ENCODE results near the gene DIO3. TPM values are rescaled to one million over a fixed set of nuclear protein-coding genes. Genes with fewer than 3 reads are reported as not detected.

Gene DIO3
- total and polyA plus RNA-seq, 4 donors = 0.91 to 7.1 (median 1.4) TPM

DNA sequence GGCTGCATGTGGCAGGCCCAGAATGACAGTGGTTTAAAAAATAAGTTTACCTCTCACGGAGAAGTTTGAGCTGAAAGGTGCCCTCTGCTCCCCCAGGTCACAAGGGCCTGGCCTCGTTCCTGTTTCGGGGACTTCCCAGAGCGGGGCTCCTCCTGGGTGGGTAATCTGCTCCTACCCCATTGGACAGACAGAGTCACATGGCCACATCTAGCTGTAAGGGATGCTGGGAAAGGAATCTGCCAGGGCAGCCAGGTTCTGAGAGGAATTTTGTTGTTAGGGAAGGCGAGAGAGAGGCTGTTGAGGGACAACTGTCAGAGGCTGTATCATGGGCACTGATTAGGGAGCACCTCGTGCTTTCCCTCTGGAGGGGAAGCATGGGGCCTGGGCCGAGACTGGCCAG is 24.0 kb upstream of the DIO3 start:
- Histone ChIP-seq H3K27me3 (ENCODE audit: control insufficient read depth in 3 of 3, insufficient read depth in 3 of 3, low read length in 2 of 3) (peaks cover 0 to 3% (median 0%) of the 10 kb centered on the region in 3 donors), H3K4me1 (ENCODE audit: control insufficient read depth in 5 of 5, insufficient read depth in 5 of 5, low read length in 5 of 5) (peaks cover 0 to 4% (median 0%) of the 10 kb centered on the region in 5 donors), H3K27ac (ENCODE audit: low read depth in 1 of 2, low read length in 1 of 2) (no peak overlapping the region), H3K36me3 (ENCODE audit: control insufficient read depth in 4 of 4, insufficient read depth in 4 of 4, low read length in 4 of 4) (no peaks in the 10 kb centered on the region), H3K9ac (ENCODE audit: insufficient read depth in 1 of 2, low read length in 2 of 2) (no peak overlapping the region), H3K4me3 (no peak overlapping the region), H3K9me3 (ENCODE audit: control insufficient read depth in 4 of 4, insufficient read depth in 3 of 4, low read length in 3 of 4) (no peaks in the 10 kb centered on the region)
- 94% methylated on average over 7 of the region's 7 CpGs for WGBS, 2 donors
- DNase-seq (no peak), ATAC-seq (ENCODE audit: insufficient read depth, low FRiP score) (no peak)
- TF ChIP-seq, protein P1, sequence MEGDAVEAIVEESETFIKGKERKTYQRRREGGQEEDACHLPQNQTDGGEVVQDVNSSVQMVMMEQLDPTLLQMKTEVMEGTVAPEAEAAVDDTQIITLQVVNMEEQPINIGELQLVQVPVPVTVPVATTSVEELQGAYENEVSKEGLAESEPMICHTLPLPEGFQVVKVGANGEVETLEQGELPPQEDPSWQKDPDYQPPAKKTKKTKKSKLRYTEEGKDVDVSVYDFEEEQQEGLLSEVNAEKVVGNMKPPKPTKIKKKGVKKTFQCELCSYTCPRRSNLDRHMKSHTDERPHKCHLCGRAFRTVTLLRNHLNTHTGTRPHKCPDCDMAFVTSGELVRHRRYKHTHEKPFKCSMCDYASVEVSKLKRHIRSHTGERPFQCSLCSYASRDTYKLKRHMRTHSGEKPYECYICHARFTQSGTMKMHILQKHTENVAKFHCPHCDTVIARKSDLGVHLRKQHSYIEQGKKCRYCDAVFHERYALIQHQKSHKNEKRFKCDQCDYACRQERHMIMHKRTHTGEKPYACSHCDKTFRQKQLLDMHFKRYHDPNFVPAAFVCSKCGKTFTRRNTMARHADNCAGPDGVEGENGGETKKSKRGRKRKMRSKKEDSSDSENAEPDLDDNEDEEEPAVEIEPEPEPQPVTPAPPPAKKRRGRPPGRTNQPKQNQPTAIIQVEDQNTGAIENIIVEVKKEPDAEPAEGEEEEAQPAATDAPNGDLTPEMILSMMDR (IDR thresholded peaks at IDR 0.05; ENCODE audit: control extremely low read depth, extremely low read depth) = no peak

DNA sequence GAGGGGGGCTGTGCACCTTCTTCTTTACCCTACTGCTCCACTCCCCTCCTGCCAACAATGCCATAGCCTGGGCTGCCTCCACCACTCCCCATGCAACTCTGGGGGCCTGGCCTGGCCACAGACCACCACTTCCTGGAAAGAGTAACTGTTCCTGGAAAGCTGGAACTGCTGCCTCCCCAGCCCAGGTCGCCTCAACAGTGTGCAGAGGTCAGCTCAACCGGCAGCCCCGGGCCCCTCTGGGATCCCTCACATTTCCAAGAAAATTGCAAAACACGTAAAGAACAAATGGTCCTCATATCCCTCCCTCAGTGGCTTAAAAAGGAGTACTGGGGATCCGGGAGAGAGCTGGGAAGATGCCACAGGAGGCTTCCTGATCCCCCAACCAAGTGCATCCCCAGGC is 22.4 kb upstream of the DIO3 start:
- Histone ChIP-seq H3K9ac (ENCODE audit: insufficient read depth in 1 of 2, low read length in 2 of 2) (no peak overlapping the region), H3K9me3 (ENCODE audit: control insufficient read depth in 4 of 4, insufficient read depth in 3 of 4, low read length in 3 of 4) (no peaks in the 10 kb centered on the region), H3K27me3 (ENCODE audit: control insufficient read depth in 3 of 3, insufficient read depth in 3 of 3, low read length in 2 of 3) (peaks cover 0 to 3% (median 0%) of the 10 kb centered on the region in 3 donors), H3K27ac (ENCODE audit: low read depth in 1 of 2, low read length in 1 of 2) (no peak overlapping the region), H3K36me3 (ENCODE audit: control insufficient read depth in 4 of 4, insufficient read depth in 4 of 4, low read length in 4 of 4) (no peaks in the 10 kb centered on the region), H3K4me1 (ENCODE audit: control insufficient read depth in 5 of 5, insufficient read depth in 5 of 5, low read length in 5 of 5) (peaks cover 0 to 4% (median 0%) of the 10 kb centered on the region in 5 donors), H3K4me3 (no peak overlapping the region)
- DNase-seq (no peak), ATAC-seq (ENCODE audit: insufficient read depth, low FRiP score) (no peak)
- 43 to 49% methylated on average over 5 of the region's 5 CpGs for WGBS, 2 donors
- TF ChIP-seq, protein P1 (IDR thresholded peaks at IDR 0.05; ENCODE audit: control extremely low read depth, extremely low read depth) = no peak

DNA sequence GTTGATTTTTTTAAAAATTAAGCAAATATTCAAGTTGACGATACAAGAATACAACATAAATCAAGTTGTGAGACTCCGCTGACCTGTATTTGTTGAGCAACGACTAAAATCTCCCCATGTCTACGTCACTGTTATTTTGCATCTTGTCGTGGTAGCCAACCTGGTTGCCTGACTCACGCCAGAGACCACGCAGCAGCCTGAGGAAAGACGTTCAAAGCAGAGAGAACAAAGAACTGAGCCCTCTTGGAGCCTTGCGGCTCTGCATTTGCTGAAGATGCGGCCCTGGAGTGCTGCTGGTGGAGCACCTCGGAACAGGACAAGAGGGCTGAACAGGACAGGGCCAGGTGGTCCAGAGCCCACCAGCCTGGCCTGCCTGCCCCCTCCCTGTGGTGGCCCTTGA is 21.4 kb upstream of the DIO3 start:
- WGBS, 2 donors = 82 to 86% methylated on average over 11 of the region's 11 CpGs
- TF ChIP-seq, protein P1 (IDR thresholded peaks at IDR 0.05; ENCODE audit: control extremely low read depth, extremely low read depth) = no peak
- H3K4me3 ChIP-seq = no peak overlapping the region
- no peaks in the 10 kb centered on the region for H3K36me3 ChIP-seq (ENCODE audit: control insufficient read depth in 4 of 4, insufficient read depth in 4 of 4, low read length in 4 of 4)
- no peak overlapping the region for H3K27ac ChIP-seq (ENCODE audit: low read depth in 1 of 2, low read length in 1 of 2)
- H3K4me1 ChIP-seq (ENCODE audit: control insufficient read depth in 5 of 5, insufficient read depth in 5 of 5, low read length in 5 of 5) = peaks cover 0 to 4% (median 0%) of the 10 kb centered on the region in 5 donors
- peaks cover 0 to 3% (median 0%) of the 10 kb centered on the region in 3 donors for H3K27me3 ChIP-seq (ENCODE audit: control insufficient read depth in 3 of 3, insufficient read depth in 3 of 3, low read length in 2 of 3)
- H3K9me3 ChIP-seq (ENCODE audit: control insufficient read depth in 4 of 4, insufficient read depth in 3 of 4, low read length in 3 of 4) = no peaks in the 10 kb centered on the region
- ATAC-seq (ENCODE audit: insufficient read depth, low FRiP score) (no peak), DNase-seq (no peak)
- H3K9ac ChIP-seq (ENCODE audit: insufficient read depth in 1 of 2, low read length in 2 of 2) = no peak overlapping the region
